Measurements from ENCODE around the gene PDCL3. TPM values are rescaled to one million over a fixed set of nuclear protein-coding genes. Genes with fewer than 3 reads are reported as not detected.

Gene PDCL3
- total and polyA plus RNA-seq, 2 donors (not counting 3 experiments of a cell fraction or from before 2014, with no cell fraction given): 19.4 to 32.8 TPM

GRCh38 chr2:100613719-100614118 is 50.9 kb downstream of the PDCL3 start:
- Histone ChIP-seq H3K9me1 (replicated peaks; ENCODE audit: control insufficient read depth, extremely low read depth, insufficient read depth, low read length) (no peaks in the 10 kb centered on the region), H3K9ac (replicated peaks; ENCODE audit: extremely low read depth, insufficient read depth, low read length) (no peak overlapping the region), H2AFZ (ENCODE audit: low read depth, low read length) (no peak overlapping the region), H4K20me1 (replicated peaks; ENCODE audit: control insufficient read depth, extremely low read depth, insufficient read depth, low read length) (no peaks in the 10 kb centered on the region), H3K4me1 (ENCODE audit: control insufficient read depth, extremely low read depth, insufficient read depth, low read length) (no peaks in the 10 kb centered on the region), H3K79me2 (ENCODE audit: control insufficient read depth, insufficient read depth, low read length) (no peaks in the 10 kb centered on the region), H3K36me3 (ENCODE audit: control insufficient read depth in 2 of 2, extremely low read depth in 1 of 2, insufficient read depth in 2 of 2, low read length in 2 of 2) (no peaks in the 10 kb centered on the region), H3K4me2 (ENCODE audit: insufficient read depth, low read length) (no peak overlapping the region), H3K27me3 (ENCODE audit: control insufficient read depth in 2 of 2, insufficient read depth in 2 of 2, low read length in 2 of 2) (no peaks in the 10 kb centered on the region), H3K4me3 (replicated peaks in 1 of 3; ENCODE audit: insufficient read depth in 1 of 3, low read depth in 1 of 3, low read length in 3 of 3) (no peak overlapping the region), H3K27ac (ENCODE audit: insufficient read depth, low read depth, low read length) (no peak overlapping the region), H3K9me3 (replicated peaks; ENCODE audit: control insufficient read depth, insufficient read depth, low read length) (no peaks in the 10 kb centered on the region)
- FAIRE-seq: no peak
- ChIA-PET POLR2A (no interaction called here), CTCF (no interaction called here)
- no peak for DNase-seq (ENCODE audit: low read depth, low spot score)
- BruUV-seq (replicated peaks): no TSS peak
- dilution Hi-C loops (cut with MboI; ENCODE audit: extremely low pct_ligation_motif_present, low sequenced_read_pairs): no loop called here
- intact Hi-C loops (cut with micrococcal nuclease): no loop called here
- no peak for TF ChIP-seq MYC (IDR thresholded peaks at IDR 0.05; ENCODE audit: low read depth, low read length)
- no peak for TF ChIP-seq FOS (IDR thresholded peaks at IDR 0.05; ENCODE audit: borderline replicate concordance, insufficient read depth, low read length)
- no peak for TF ChIP-seq POLR2AphosphoS5 (IDR thresholded peaks at IDR 0.05; ENCODE audit: insufficient read depth, low read depth, low read length)
- TF ChIP-seq EZH2 (IDR thresholded peaks at IDR 0.05; ENCODE audit: borderline replicate concordance, low read depth, low read length, severe bottlenecking): no peak

GRCh38 chr2:100614455-100615000 is 51.7 kb downstream of the PDCL3 start:
- H3K4me2 ChIP-seq (ENCODE audit: insufficient read depth, low read length): no peak overlapping the region
- no peak for FAIRE-seq
- H3K27ac ChIP-seq (ENCODE audit: insufficient read depth, low read depth, low read length): no peak overlapping the region
- H3K27me3 ChIP-seq (ENCODE audit: control insufficient read depth in 2 of 2, insufficient read depth in 2 of 2, low read length in 2 of 2): no peaks in the 10 kb centered on the region
- no peak overlapping the region for H3K9ac ChIP-seq (replicated peaks; ENCODE audit: extremely low read depth, insufficient read depth, low read length)
- dilution Hi-C loops (cut with MboI; ENCODE audit: extremely low pct_ligation_motif_present, low sequenced_read_pairs): no loop called here
- intact Hi-C loops (cut with micrococcal nuclease): no loop called here
- H4K20me1 ChIP-seq (replicated peaks; ENCODE audit: control insufficient read depth, extremely low read depth, insufficient read depth, low read length): no peaks in the 10 kb centered on the region
- ChIA-PET CTCF (no interaction called here), POLR2A (no interaction called here)
- no peaks in the 10 kb centered on the region for H3K9me1 ChIP-seq (replicated peaks; ENCODE audit: control insufficient read depth, extremely low read depth, insufficient read depth, low read length)
- no peaks in the 10 kb centered on the region for H3K79me2 ChIP-seq (ENCODE audit: control insufficient read depth, insufficient read depth, low read length)
- TF ChIP-seq JUN (IDR thresholded peaks at IDR 0.05; ENCODE audit: borderline replicate concordance, insufficient read depth, insufficient read length, low read depth) (no peak), GATA2 (IDR thresholded peaks at IDR 0.05; ENCODE audit: insufficient read depth, insufficient read length, low read depth, low read length) (no peak), MAX (IDR thresholded peaks at IDR 0.05; ENCODE audit: insufficient read depth, insufficient read length) (no peak), CTCF (IDR thresholded peaks at IDR 0.05; ENCODE audit: extremely low read depth in 1 of 2, insufficient read depth in 1 of 2, low read depth in 1 of 2, low read length in 2 of 2) (no peak), EZH2 (IDR thresholded peaks at IDR 0.05; ENCODE audit: borderline replicate concordance, low read depth, low read length, severe bottlenecking) (no peak), POLR2AphosphoS5 (IDR thresholded peaks at IDR 0.05; ENCODE audit: insufficient read depth, low read depth, low read length) (no peak), FOS (IDR thresholded peaks at IDR 0.05; ENCODE audit: borderline replicate concordance, insufficient read depth, low read length) (no peak), POLR2A (IDR thresholded peaks at IDR 0.05; ENCODE audit: low read depth, low read length) (no peak), MYC (IDR thresholded peaks at IDR 0.05; ENCODE audit: low read depth, low read length) (no peak)
- no peaks in the 10 kb centered on the region for H3K4me1 ChIP-seq (ENCODE audit: control insufficient read depth, extremely low read depth, insufficient read depth, low read length)
- no peak overlapping the region for H2AFZ ChIP-seq (ENCODE audit: low read depth, low read length)
- BruUV-seq (replicated peaks): no TSS peak
- DNase-seq (ENCODE audit: low read depth, low spot score): no peak
- no peaks in the 10 kb centered on the region for H3K36me3 ChIP-seq (ENCODE audit: control insufficient read depth in 2 of 2, extremely low read depth in 1 of 2, insufficient read depth in 2 of 2, low read length in 2 of 2)
- no peaks in the 10 kb centered on the region for H3K9me3 ChIP-seq (replicated peaks; ENCODE audit: control insufficient read depth, insufficient read depth, low read length)
- no peak overlapping the region for H3K4me3 ChIP-seq (replicated peaks in 1 of 3; ENCODE audit: insufficient read depth in 1 of 3, low read depth in 1 of 3, low read length in 3 of 3)
